ENCODE results near the gene INPP5F. TPM values are rescaled to one million over a fixed set of nuclear protein-coding genes. Genes with fewer than 3 reads are reported as not detected.
A peak's percentile ranks its signal among the peaks of the same experiment; 100 is the strongest.

Gene INPP5F
- total RNA-seq, 6 donors from 2014 or later: 6.7 to 14.4 (median 10.1) TPM

DNA sequence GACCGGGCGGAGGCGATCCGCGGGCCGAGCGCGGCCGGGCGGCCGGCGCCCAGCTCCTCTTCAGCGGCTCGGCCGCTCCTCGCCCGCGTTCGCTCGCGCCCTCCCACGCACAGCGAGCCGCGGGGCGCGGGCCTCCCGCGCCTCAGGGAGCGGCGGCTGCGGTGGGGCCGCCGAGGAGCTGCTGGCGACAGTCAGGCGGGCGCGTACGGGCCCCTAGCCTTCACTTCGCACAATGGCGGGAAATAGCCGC is 146.7 kb downstream of the INPP5F start, which contains the start of gene MCMBP:
Gene MCMBP (minus strand): TSS at position 234 of the 250 bp plus-strand sequence. CDS start 259 bp downstream, outside the sequence.
- Histone ChIP-seq H3K4me3 (peak within 1 kb of the TSS; percentile 63 to 98 (median 75)), H3K27me3 (no peaks in the 10 kb centered on the region), H3K4me1 (peaks cover 20 to 44% (median 30%) of the 10 kb centered on the region in 4 donors), H3K27ac (peak within 1 kb of the TSS; percentile 88 to 96 (median 91)), H3K9me3 (no peaks in the 10 kb centered on the region), H3K36me3 (no peaks in the 10 kb centered on the region)
- ATAC-seq (ENCODE audit: low FRiP score in 2 of 2) (peak in 1 of 2 donors; percentile 44), DNase-seq (no peak)
- TF ChIP-seq EP300 (IDR thresholded peaks at IDR 0.05) (no peak), POLR2AphosphoS5 (IDR thresholded peaks at IDR 0.05) (no peak), POLR2A (IDR thresholded peaks at IDR 0.05) (peak in 3 of 4 donors; percentile 78 to 90 (median 85))
- TF ChIP-seq, protein P1, sequence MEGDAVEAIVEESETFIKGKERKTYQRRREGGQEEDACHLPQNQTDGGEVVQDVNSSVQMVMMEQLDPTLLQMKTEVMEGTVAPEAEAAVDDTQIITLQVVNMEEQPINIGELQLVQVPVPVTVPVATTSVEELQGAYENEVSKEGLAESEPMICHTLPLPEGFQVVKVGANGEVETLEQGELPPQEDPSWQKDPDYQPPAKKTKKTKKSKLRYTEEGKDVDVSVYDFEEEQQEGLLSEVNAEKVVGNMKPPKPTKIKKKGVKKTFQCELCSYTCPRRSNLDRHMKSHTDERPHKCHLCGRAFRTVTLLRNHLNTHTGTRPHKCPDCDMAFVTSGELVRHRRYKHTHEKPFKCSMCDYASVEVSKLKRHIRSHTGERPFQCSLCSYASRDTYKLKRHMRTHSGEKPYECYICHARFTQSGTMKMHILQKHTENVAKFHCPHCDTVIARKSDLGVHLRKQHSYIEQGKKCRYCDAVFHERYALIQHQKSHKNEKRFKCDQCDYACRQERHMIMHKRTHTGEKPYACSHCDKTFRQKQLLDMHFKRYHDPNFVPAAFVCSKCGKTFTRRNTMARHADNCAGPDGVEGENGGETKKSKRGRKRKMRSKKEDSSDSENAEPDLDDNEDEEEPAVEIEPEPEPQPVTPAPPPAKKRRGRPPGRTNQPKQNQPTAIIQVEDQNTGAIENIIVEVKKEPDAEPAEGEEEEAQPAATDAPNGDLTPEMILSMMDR (IDR thresholded peaks at IDR 0.05): peak in 2 of 6 experiments; percentile 9 to 13
- 0% methylated on average over 23 of the region's 42 CpGs; no CpG with 5 or more reads in 1 of the 2 donors for WGBS, 2 donors

DNA sequence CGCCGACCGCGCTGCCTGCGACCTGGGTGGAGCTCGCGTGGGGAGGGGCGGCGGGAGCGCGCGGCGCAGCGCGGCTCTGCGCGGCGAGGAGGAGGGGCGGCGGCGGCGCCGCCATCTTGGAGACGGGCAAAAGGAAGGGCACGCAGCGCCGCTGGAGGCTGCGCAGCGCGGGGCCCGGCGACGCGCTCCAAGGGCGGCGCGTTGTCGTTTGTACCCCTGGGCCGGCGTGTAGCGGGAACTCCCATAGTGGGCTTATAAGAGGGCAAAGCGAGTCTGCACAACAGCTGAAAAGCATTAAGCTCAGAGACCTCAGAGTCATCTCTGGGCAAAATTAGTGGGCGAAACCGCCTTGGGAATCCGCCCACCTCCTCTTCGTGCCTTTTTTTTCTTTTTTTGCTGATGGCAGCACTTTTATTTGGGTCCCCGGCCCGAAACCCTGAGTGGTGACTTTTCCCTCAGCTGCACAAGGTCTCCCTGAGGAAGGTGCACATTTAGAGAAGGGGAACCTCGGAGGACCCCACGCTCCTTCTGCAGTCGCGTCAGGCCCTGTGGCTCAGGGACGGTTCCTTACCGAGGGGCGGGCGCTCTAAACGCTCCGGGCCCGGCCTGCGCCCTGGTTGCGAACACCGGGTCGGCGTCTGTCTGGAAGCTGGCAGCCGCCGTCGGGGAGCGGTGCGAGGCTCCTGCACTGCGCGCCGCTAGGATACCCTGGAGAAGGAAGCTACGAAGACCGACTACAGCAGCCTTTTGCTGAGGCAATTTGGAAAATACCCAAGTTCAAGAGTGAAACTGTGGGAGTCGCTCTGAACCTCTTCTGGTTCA is 147.2 kb downstream of the INPP5F start:
- Histone ChIP-seq H3K4me1 (peaks cover 20 to 39% (median 29%) of the 10 kb centered on the region in 4 donors), H3K9me3 (no peaks in the 10 kb centered on the region), H3K27ac (peak overlapping the region; percentile 88 to 96 (median 91)), H3K36me3 (no peaks in the 10 kb centered on the region), H3K4me3 (peak overlapping the region; percentile 63 to 98 (median 75)), H3K27me3 (no peaks in the 10 kb centered on the region)
- TF ChIP-seq POLR2A (IDR thresholded peaks at IDR 0.05) (peak in 1 of 4 donors; percentile 74), POLR2AphosphoS5 (IDR thresholded peaks at IDR 0.05) (peak; percentile 74 to 83), EP300 (IDR thresholded peaks at IDR 0.05) (no peak)
- DNase-seq (peak; percentile 88 to 99), ATAC-seq (ENCODE audit: low FRiP score in 2 of 2) (peak; percentile 98 to 99)
- 0 to 1% methylated on average over 14 to 33 of the region's 75 CpGs for WGBS, 2 donors

DNA sequence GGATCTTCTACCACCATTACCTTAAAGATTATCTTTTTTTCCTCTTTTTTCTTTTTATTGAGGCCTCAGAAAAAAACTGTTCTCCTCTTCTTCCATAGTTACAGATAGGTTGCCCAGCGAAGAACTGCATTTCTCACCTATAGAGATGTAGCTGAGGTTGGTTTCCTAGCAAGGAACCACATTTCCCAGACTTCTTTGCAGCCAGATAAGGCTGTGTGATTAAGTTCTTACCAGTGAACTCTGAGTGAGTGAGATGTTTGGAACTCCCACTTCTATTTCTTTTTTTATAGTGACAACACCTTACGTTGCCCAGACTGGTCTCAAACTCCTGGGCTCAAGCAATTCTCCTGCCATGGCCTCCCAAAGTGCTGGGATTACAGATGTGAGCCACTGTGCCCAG is 152.7 kb downstream of the INPP5F start:
- H3K4me3 ChIP-seq: no peak overlapping the region
- no peaks in the 10 kb centered on the region for H3K36me3 ChIP-seq
- H3K9me3 ChIP-seq: no peaks in the 10 kb centered on the region
- TF ChIP-seq, protein P1 (IDR thresholded peaks at IDR 0.05): no peak
- TF ChIP-seq POLR2A (IDR thresholded peaks at IDR 0.05) (no peak), EP300 (IDR thresholded peaks at IDR 0.05) (no peak), POLR2AphosphoS5 (IDR thresholded peaks at IDR 0.05) (no peak)
- peaks cover 3 to 6% (median 4%) of the 10 kb centered on the region in 4 donors for H3K4me1 ChIP-seq
- no peaks in the 10 kb centered on the region for H3K27me3 ChIP-seq
- H3K27ac ChIP-seq: no peak overlapping the region
- DNase-seq (no peak), ATAC-seq (ENCODE audit: low FRiP score in 2 of 2) (no peak)
- WGBS, 2 donors: 75 to 76% methylated on average over 2 of the region's 2 CpGs

Small RNAs within 50 kb of the gene (small RNA-seq; reads per million reads assigned to genes)
- 0 reads per million in 4 donors for gene RN7SL846P

Other genes with a start within 250 kb of the INPP5F start
- gene RGS10, start 183.3 kb upstream of the INPP5F start, total RNA-seq: 10 to 100 TPM; 11.7 to 39.3 (median 26.5) TPM
- gene TIAL1, start 129.1 kb upstream of the INPP5F start, total RNA-seq: 100 to 1,000 TPM in 2 of 6 donors, 10 to 100 TPM in 4; 53.3 to 112 (median 87.9) TPM
- gene BAG3, start 74.7 kb upstream of the INPP5F start, total RNA-seq: 10 to 100 TPM; 23.0 to 53.8 (median 40.3) TPM
- gene MCMBP, start 146.8 kb downstream of the INPP5F start, total RNA-seq: 10 to 100 TPM; 31.2 to 60.8 (median 50.7) TPM
- 10 to 100 TPM; 13.4 to 60.8 (median 40.4) TPM for gene SEC23IP, start 166.7 kb downstream of the INPP5F start, total RNA-seq

Data from upper lobe of left lung (tissue), 6 donors.